ENCODE measurements around the gene HLA-DMB.

Gene HLA-DMB

DNA sequence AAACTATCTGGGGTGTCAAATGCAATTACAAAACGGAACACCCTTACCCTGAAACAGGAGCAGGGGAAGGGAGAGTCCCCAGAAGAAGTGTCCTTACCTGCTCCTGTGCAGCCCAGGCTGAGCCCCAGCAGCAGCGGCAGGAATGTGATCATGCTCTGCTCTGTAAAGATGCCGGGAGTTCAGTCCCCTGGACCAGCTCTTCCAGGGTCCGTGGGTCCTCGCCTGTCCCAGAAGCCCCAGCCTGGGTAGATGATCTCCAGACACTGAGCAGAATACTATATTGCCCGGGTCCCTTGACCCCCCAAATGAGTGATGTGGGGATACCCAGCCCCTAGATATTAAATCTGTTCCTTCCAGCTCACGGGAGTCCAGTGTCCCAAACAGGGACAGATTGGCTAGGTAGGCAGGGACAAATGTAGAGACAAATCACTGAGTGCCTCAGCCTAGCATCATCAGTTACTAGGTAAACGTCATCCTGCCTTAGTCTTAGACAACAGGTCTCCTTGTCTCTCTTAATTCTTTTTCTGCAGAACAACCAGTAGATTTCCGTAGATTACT lies at the start of gene HLA-DMB:
Gene HLA-DMB (minus strand): TSS at position 373 of the 558 bp plus-strand sequence. CDS start 221 bp downstream, at position 152.
- Mint-ChIP-seq H3K9me3 (no peaks in the 10 kb centered on the region), H3K27me3 (no peaks in the 10 kb centered on the region), H3K27ac (peak within 1 kb of the TSS; percentile 99), H3K4me3 (peak within 1 kb of the TSS; percentile 96), H3K36me3 (peaks cover 29% of the 10 kb centered on the region), H3K4me1 (peaks cover 68% of the 10 kb centered on the region)
- peak; percentile 55 to 76 for DNase-seq (ENCODE audit: low spot score in 2 of 2)
- ATAC-seq (ENCODE audit: low read depth): peak; percentile 59

DNA sequence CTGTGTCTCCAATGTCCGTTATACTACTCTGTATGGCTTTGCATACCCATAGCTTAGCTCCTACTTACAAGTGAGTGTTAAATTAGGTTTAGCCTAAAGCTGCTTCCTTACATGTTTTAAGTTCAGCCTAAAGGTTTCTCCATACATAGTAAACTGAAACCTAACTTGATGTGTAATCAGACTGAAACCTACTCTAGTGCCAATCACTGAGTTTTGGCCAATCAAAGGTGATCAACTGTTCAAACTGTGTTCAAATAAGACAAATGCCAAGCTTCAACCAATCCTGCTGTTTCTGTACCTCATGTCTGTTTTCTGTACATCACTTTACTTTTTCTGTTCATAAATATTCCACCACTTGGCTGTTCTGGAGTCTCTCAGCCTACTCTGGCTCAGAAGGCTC lies 48.5 kb upstream of the HLA-DMB start:
- Mint-ChIP-seq H3K27me3 (peaks cover 3% of the 10 kb centered on the region), H3K4me1 (peaks cover 14% of the 10 kb centered on the region), H3K9me3 (no peaks in the 10 kb centered on the region), H3K4me3 (no peak overlapping the region), H3K36me3 (no peaks in the 10 kb centered on the region), H3K27ac (no peak overlapping the region)
- no peak for ATAC-seq (ENCODE audit: low read depth)
- DNase-seq (ENCODE audit: low spot score in 2 of 2): no peak

DNA sequence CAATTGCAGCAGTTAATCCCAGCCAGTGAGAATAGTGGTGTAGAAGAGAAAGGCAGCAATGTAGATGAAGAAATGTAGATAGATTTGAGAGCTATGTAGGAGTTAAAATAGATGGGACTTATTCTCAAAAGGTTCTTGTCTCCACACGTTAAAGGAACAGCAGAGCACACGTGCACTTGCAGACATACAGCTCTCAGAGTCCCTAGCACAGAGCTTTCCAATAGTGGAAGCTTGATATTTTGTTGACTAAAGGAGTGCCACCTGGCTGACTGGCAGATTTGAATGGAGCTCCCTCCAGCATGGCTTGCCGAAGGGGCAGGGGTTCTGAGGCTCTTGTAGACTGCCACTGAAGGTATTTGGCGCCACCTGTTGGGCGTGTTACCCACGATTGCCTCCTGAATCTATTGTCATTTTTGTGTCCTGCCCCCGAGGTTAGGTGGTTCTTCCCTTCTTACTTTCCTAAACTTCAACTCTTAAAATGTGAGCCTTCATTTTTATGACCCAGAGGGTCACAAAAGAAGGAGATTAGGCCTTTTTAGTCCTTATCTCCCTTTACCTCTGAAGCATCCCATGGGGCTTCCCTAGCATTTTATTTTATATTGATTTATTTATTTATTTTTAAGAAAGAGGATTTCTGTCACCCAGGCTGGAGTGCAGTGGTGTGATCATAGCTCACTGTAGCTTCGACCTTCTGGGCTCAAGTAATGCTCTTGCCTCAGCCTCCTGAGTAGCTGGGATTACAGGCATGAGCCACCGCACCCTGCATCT lies 44.0 kb upstream of the HLA-DMB start:
- Mint-ChIP-seq H3K27me3 (no peaks in the 10 kb centered on the region), H3K4me1 (peaks cover 32% of the 10 kb centered on the region), H3K27ac (no peak overlapping the region), H3K9me3 (no peaks in the 10 kb centered on the region), H3K4me3 (no peak overlapping the region), H3K36me3 (peaks cover 9% of the 10 kb centered on the region)
- DNase-seq (ENCODE audit: low spot score in 2 of 2) (peak; percentile 88 to 91), ATAC-seq (ENCODE audit: low read depth) (peak; percentile 98)

DNA sequence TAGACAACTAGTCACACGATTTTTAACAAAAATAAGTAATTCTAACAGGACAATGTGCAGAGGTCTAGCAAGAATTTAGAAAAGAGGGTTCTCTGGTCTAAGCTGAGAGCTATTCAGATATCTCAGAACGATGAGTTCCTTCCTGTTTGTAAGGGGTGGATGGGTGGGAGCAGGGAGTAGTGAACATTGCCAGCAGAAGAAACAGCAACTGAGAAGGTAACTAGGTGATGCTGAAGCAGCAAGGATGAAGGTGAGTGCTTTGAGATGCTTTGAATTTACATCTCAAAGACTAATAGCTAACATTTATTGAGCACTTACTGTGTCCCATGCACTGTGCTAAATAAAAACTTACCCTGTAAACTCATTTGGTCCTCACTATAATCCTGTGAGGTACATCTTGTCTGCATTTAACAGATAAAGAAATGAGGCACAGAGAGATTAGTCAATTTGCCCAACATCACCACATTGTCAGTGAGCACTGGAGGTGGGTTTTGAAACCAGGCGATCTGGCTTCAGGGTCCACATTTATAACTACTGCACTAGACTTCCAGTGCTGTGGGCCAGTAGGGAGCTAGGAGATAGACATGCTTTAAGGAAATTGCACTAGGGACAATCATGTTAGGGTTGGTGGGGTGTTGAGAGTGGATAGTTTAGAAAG lies 43.3 kb upstream of the HLA-DMB start:
- Mint-ChIP-seq H3K27me3 (no peaks in the 10 kb centered on the region), H3K27ac (peak overlapping the region; percentile 85), H3K4me1 (peaks cover 32% of the 10 kb centered on the region), H3K36me3 (peaks cover 12% of the 10 kb centered on the region), H3K4me3 (no peak overlapping the region), H3K9me3 (no peaks in the 10 kb centered on the region)
- DNase-seq (ENCODE audit: low spot score in 2 of 2): no peak
- no peak for ATAC-seq (ENCODE audit: low read depth)

DNA sequence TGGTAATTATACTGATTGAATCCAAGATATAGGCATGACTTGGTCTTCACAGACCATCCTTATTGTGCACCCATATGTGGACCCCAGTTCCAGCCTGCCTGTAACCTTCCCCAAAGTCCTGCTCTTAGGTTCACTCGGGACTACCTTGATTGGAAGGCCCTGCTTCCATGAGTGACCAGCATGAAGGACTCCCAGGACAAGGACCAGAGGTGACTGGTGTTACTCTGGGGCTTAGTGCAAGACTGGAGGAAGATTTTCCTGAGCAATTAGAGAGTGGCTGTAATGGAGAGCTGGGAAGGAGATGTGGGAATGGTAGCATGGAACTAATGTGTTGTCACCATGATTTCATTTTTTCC lies 42.6 kb upstream of the HLA-DMB start:
- Mint-ChIP-seq H3K4me1 (peaks cover 34% of the 10 kb centered on the region), H3K9me3 (no peaks in the 10 kb centered on the region), H3K36me3 (peaks cover 16% of the 10 kb centered on the region), H3K27ac (peak overlapping the region; percentile 85), H3K4me3 (no peak overlapping the region), H3K27me3 (no peaks in the 10 kb centered on the region)
- DNase-seq (ENCODE audit: low spot score in 2 of 2): no peak
- ATAC-seq (ENCODE audit: low read depth): no peak

DNA sequence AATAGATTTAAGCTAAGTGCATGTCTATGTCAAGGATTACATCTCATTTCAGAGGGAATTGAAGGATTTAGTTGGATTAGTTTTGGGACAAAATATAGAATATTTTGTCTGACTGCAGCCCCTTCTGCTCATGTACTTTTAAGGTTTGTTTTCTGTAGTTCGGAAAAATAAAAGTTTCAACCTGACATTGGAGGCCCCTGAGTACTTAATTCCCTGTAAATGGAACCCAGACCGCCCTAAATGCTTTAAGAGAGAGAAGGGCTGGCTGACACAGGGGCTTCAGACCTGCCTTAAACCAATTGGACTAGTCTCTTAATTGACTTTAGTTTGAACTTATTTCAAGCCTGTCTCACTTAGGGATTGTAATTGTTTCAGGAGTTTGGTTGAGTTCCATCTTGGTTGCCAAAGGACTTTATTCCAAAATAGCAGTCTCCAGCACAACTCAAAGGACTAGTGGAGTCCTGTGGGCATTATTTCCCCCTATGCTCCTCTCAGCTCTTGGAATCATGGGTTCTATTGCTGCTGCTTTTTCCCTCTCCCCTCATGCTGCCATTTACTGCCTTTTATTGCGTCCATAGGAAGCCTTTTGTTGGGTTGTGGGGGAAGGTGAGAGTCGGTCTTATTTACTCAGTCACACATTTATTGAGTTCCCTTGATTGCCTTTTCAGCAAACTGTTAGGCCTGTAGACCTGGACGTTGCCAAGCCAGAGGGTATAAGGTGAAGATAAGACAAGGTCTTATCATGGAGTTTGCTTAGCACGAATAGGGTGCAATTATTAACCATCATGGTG lies 42.1 kb upstream of the HLA-DMB start:
- H3K36me3 Mint-ChIP-seq: peaks cover 21% of the 10 kb centered on the region
- H3K27ac Mint-ChIP-seq: peak overlapping the region; percentile 85
- DNase-seq (ENCODE audit: low spot score in 2 of 2) (no peak), ATAC-seq (ENCODE audit: low read depth) (no peak)
- no peaks in the 10 kb centered on the region for H3K9me3 Mint-ChIP-seq
- H3K4me3 Mint-ChIP-seq: no peak overlapping the region
- H3K27me3 Mint-ChIP-seq: no peaks in the 10 kb centered on the region
- peaks cover 35% of the 10 kb centered on the region for H3K4me1 Mint-ChIP-seq

DNA sequence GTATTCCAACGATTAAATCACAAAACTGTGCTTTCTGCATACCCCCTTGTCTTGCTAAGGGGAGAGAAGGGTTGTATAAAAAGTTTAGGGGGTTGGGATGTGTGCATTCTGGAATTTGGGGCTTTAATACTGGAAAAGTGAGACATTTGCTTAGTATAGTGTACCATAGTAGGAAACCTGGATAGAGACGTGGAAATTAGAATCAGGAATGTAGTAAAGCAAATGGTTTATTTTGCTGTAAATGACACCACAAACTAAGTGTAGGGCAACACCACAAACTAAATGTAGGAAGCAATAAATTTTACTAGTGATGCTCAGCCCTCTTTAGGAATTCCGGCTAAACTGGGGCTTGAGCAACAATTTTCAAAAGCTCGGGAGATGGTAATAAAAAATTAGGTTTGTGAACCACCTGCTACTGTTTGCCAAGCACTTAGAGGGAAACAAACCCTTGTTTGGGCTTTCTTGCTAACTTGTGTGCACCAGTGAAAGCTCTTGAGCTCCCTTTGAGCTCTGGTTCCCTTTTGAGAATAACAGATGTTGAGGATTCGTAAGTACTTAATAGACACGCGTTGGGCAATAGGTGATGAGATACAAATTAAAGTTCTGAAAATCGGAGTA lies 41.4 kb upstream of the HLA-DMB start:
- peak overlapping the region; percentile 85 for H3K27ac Mint-ChIP-seq
- no peak overlapping the region for H3K4me3 Mint-ChIP-seq
- DNase-seq (ENCODE audit: low spot score in 2 of 2) (no peak), ATAC-seq (ENCODE audit: low read depth) (no peak)
- peaks cover 26% of the 10 kb centered on the region for H3K36me3 Mint-ChIP-seq
- H3K4me1 Mint-ChIP-seq: peaks cover 40% of the 10 kb centered on the region
- no peaks in the 10 kb centered on the region for H3K27me3 Mint-ChIP-seq
- no peaks in the 10 kb centered on the region for H3K9me3 Mint-ChIP-seq

DNA sequence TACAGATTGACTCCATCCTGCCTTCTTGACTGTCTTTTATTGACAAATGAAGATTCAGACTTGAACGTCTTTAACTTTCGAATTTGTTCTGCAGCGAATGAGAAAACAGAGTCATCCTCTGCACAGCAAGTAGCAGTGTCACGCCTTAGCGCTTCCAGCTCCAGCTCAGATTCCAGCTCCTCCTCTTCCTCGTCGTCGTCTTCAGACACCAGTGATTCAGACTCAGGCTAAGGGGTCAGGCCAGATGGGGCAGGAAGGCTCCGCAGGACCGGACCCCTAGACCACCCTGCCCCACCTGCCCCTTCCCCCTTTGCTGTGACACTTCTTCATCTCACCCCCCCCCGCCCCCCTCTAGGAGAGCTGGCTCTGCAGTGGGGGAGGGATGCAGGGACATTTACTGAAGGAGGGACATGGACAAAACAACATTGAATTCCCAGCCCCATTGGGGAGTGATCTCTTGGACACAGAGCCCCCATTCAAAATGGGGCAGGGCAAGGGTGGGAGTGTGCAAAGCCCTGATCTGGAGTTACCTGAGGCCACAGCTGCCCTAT lies 39.7 kb upstream of the HLA-DMB start:
- H3K27me3 Mint-ChIP-seq: no peaks in the 10 kb centered on the region
- peaks cover 52% of the 10 kb centered on the region for H3K4me1 Mint-ChIP-seq
- H3K4me3 Mint-ChIP-seq: no peak overlapping the region
- H3K9me3 Mint-ChIP-seq: no peaks in the 10 kb centered on the region
- no peak overlapping the region for H3K27ac Mint-ChIP-seq
- DNase-seq (ENCODE audit: low spot score in 2 of 2) (no peak), ATAC-seq (ENCODE audit: low read depth) (no peak)
- peaks cover 34% of the 10 kb centered on the region for H3K36me3 Mint-ChIP-seq

DNA sequence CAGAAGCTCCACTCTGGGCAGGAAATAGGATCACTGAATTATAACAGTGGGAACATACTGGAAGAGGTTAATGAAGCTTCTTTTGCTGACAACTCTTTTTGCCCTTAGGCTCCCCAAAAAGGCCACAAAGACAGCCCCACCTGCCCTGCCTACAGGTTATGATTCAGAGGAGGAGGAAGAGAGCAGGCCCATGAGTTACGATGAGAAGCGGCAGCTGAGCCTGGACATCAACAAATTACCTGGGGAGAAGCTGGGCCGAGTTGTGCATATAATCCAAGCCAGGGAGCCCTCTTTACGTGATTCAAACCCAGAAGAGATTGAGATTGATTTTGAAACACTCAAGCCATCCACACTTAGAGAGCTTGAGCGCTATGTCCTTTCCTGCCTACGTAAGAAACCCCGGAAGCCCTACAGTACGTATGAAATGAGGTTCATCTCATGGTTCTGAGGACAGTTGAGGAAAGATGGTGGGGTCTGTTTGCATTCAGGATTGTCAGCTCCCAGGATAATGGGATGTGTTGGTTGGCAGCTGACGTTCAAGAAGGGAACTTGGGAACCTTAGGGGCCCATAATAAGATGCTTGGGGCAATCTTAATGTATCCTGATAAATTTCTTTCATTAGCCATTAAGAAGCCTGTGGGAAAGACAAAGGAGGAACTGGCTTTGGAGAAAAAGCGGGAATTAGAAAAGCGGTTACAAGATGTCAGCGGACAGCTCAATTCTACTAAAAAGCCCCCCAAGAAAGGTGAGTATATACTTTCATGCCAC lies 39.1 kb upstream of the HLA-DMB start:
- Mint-ChIP-seq H3K36me3 (peaks cover 37% of the 10 kb centered on the region), H3K4me1 (peaks cover 55% of the 10 kb centered on the region), H3K27me3 (no peaks in the 10 kb centered on the region), H3K4me3 (no peak overlapping the region), H3K27ac (no peak overlapping the region), H3K9me3 (no peaks in the 10 kb centered on the region)
- DNase-seq (ENCODE audit: low spot score in 2 of 2) (no peak), ATAC-seq (ENCODE audit: low read depth) (no peak)

DNA sequence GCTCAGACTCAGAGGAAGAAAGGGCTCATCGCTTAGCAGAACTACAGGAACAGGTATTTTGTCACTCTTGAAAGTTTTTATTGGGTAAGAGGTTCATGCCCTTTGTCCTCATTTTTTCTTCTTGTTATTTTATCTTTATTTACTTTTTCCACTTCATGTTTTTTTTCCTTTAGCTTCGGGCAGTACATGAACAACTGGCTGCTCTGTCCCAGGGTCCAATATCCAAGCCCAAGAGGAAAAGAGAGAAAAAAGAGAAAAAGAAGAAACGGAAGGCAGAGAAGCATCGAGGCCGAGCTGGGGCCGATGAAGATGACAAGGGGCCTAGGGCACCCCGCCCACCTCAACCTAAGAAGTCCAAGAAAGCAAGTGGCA lies 37.1 kb upstream of the HLA-DMB start:
- H3K27ac Mint-ChIP-seq: peak overlapping the region; percentile 41
- no peak overlapping the region for H3K4me3 Mint-ChIP-seq
- H3K36me3 Mint-ChIP-seq: peaks cover 53% of the 10 kb centered on the region
- no peak for DNase-seq (ENCODE audit: low spot score in 2 of 2)
- no peak for ATAC-seq (ENCODE audit: low read depth)
- no peaks in the 10 kb centered on the region for H3K27me3 Mint-ChIP-seq
- H3K4me1 Mint-ChIP-seq: peaks cover 49% of the 10 kb centered on the region
- no peaks in the 10 kb centered on the region for H3K9me3 Mint-ChIP-seq

DNA sequence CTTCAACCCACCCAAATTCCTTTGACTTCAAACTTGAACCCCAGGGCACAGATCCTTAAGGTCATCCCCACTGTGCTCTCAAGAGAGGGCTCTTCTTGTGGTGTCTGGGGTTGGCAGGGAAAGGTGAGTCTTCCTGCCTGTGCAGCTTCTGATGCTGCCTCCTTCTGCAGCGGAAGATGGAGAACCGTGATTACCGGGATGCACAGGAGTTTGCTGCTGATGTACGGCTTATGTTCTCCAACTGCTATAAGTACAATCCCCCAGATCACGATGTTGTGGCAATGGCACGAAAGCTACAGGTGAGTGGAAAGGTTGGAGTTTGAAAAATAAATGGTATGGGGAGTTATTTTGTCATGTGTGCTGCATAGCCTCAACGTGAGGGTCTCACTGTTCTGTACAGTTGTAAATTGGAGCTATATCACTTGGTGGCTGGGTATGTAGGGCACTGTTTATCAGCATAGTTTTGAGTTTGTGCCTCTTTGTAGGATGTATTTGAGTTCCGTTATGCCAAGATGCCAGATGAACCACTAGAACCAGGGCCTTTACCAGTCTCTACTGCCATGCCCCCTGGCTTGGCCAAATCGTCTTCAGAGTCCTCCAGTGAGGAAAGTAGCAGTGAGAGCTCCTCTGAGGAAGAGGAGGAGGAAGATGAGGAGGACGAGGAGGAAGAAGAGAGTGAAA lies 36.6 kb upstream of the HLA-DMB start:
- peaks cover 47% of the 10 kb centered on the region for H3K4me1 Mint-ChIP-seq
- peaks cover 58% of the 10 kb centered on the region for H3K36me3 Mint-ChIP-seq
- no peaks in the 10 kb centered on the region for H3K27me3 Mint-ChIP-seq
- peak overlapping the region; percentile 41 for H3K27ac Mint-ChIP-seq
- H3K4me3 Mint-ChIP-seq: no peak overlapping the region
- ATAC-seq (ENCODE audit: low read depth) (no peak), DNase-seq (ENCODE audit: low spot score in 2 of 2) (no peak)
- H3K9me3 Mint-ChIP-seq: no peaks in the 10 kb centered on the region

DNA sequence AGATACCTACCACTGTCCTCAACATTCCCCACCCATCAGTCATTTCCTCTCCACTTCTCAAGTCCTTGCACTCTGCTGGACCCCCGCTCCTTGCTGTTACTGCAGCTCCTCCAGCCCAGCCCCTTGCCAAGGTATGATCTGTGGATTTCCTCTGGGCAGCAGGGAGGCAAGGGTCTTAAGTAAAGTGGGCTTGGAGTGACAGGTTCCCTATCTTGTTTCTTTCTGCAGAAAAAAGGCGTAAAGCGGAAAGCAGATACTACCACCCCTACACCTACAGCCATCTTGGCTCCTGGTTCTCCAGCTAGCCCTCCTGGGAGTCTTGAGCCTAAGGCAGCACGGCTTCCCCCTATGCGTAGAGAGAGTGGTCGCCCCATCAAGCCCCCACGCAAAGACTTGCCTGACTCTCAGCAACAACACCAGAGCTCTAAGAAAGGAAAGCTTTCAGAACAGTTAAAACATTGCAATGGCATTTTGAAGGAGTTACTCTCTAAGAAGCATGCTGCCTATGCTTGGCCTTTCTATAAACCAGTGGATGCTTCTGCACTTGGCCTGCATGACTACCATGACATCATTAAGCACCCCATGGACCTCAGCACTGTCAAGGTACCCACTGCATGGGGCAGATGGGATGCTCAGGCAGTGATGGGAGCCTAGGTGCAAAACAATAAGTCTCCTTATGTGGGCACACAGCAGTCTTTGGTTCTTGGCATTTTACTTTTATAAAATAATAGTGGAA lies 35.7 kb upstream of the HLA-DMB start:
- H3K27ac Mint-ChIP-seq: peak overlapping the region; percentile 99
- DNase-seq (ENCODE audit: low spot score in 2 of 2) (no peak), ATAC-seq (ENCODE audit: low read depth) (no peak)
- peak overlapping the region; percentile 1 for H3K4me3 Mint-ChIP-seq
- H3K9me3 Mint-ChIP-seq: no peaks in the 10 kb centered on the region
- no peaks in the 10 kb centered on the region for H3K27me3 Mint-ChIP-seq
- H3K36me3 Mint-ChIP-seq: peaks cover 60% of the 10 kb centered on the region
- H3K4me1 Mint-ChIP-seq: peaks cover 42% of the 10 kb centered on the region

Data from memory B cell (primary cell).